ENCODE results near the gene DPH2. TPM values are rescaled to one million over a fixed set of nuclear protein-coding genes. Genes with fewer than 3 reads are reported as not detected.
A peak's percentile ranks its signal among the peaks of the same experiment; 100 is the strongest.

DPH2 gene
- total RNA-seq, 1 donor from 2014 or later: 15.2 TPM

- intact Hi-C loops (cut with DNase I): no loop called here
- H3K4me1 ChIP-seq: peaks cover 28% of the 10 kb centered on the region
- no peaks in the 10 kb centered on the region for H3K9me3 ChIP-seq
- H3K36me3 ChIP-seq: peaks cover 0 to 9% of the 10 kb centered on the region in 2 donors
- H3K27ac ChIP-seq: no peak overlapping the region
- H3K27me3 ChIP-seq: no peaks in the 10 kb centered on the region
- peak overlapping the region in 1 of 2 donors; percentile 76 for H3K4me3 ChIP-seq
- no peak for DNase-seq (ENCODE audit: extremely low spot score in 2 of 2)
- TF ChIP-seq POLR2AphosphoS5 (IDR thresholded peaks at IDR 0.05; ENCODE audit: insufficient read depth in 1 of 2, low read depth in 1 of 2): no peak
- no peak for TF ChIP-seq POLR2A (IDR thresholded peaks at IDR 0.05)
- no peak for TF ChIP-seq CTCF (IDR thresholded peaks at IDR 0.05)
Observed at GRCh38 chr1:43970911-43971310, 1.1 kb downstream of the DPH2 start.

GRCh38 chr1:43971336-43971980 lies 1.6 kb downstream of the DPH2 start:
- DNase-seq (ENCODE audit: extremely low spot score in 2 of 2): no peak
- H3K4me1 ChIP-seq: peaks cover 33% of the 10 kb centered on the region
- H3K27ac ChIP-seq: no peak overlapping the region
- H3K36me3 ChIP-seq: peaks cover 0 to 11% of the 10 kb centered on the region in 2 donors
- intact Hi-C loops (cut with DNase I): no loop called here
- TF ChIP-seq POLR2AphosphoS5 (IDR thresholded peaks at IDR 0.05; ENCODE audit: insufficient read depth in 1 of 2, low read depth in 1 of 2): no peak
- no peak for TF ChIP-seq POLR2A (IDR thresholded peaks at IDR 0.05)
- no peak for TF ChIP-seq CTCF (IDR thresholded peaks at IDR 0.05)
- no peaks in the 10 kb centered on the region for H3K27me3 ChIP-seq
- H3K9me3 ChIP-seq: no peaks in the 10 kb centered on the region
- no peak overlapping the region for H3K4me3 ChIP-seq

GRCh38 chr1:43973981-43974442 lies 4.2 kb downstream of the DPH2 start:
- H3K9me3 ChIP-seq: no peaks in the 10 kb centered on the region
- peaks cover 56% of the 10 kb centered on the region for H3K4me1 ChIP-seq
- peak overlapping the region; percentile 76 to 94 for H3K4me3 ChIP-seq
- intact Hi-C loops (cut with DNase I): no loop called here
- no peaks in the 10 kb centered on the region for H3K27me3 ChIP-seq
- H3K27ac ChIP-seq: peak overlapping the region; percentile 92
- H3K36me3 ChIP-seq: peaks cover 0 to 20% of the 10 kb centered on the region in 2 donors
- no peak for DNase-seq (ENCODE audit: extremely low spot score in 2 of 2)
- TF ChIP-seq CTCF (IDR thresholded peaks at IDR 0.05) (no peak), POLR2A (IDR thresholded peaks at IDR 0.05) (no peak), POLR2AphosphoS5 (IDR thresholded peaks at IDR 0.05; ENCODE audit: insufficient read depth in 1 of 2, low read depth in 1 of 2) (no peak)

GRCh38 chr1:43974443-43975248 lies 4.8 kb downstream of the DPH2 start, which contains the start of gene ATP6V0B:
Gene ATP6V0B (plus strand): TSS chr1:43974960. CDS start chr1:43975041, 81 bp downstream.
- intact Hi-C loops (cut with DNase I): no loop called here
- Histone ChIP-seq H3K27ac (peak within 1 kb of the TSS; percentile 92), H3K4me1 (peaks cover 58% of the 10 kb centered on the region)

More at GRCh38 chr1:43974443-43975248, 4.8 kb downstream of the DPH2 start, which contains the start of gene ATP6V0B:
- Histone ChIP-seq H3K36me3 (peaks cover 0 to 20% of the 10 kb centered on the region in 2 donors), H3K27me3 (no peaks in the 10 kb centered on the region), H3K4me3 (peak within 1 kb of the TSS; percentile 76 to 94), H3K9me3 (no peaks in the 10 kb centered on the region)
- TF ChIP-seq POLR2A (IDR thresholded peaks at IDR 0.05) (peak in 1 of 2 donors; percentile 85), POLR2AphosphoS5 (IDR thresholded peaks at IDR 0.05; ENCODE audit: insufficient read depth in 1 of 2, low read depth in 1 of 2) (peak; percentile 95 to 96), CTCF (IDR thresholded peaks at IDR 0.05) (peak; percentile 22 to 45 (median 26))
- DNase-seq (ENCODE audit: extremely low spot score in 2 of 2): peak in 1 of 2 donors; percentile 96
